Cardiac septum (tissue), 1 donor: ENCODE measurements around the gene COL4A1. TPM values are rescaled to one million over a fixed set of nuclear protein-coding genes. Genes with fewer than 3 reads are reported as not detected.

Source experiments
- DNase-seq: peaks from one replicate; pipeline ENCODE4 v3.0.0-alpha.2; 2020; ENCODE audit warnings: low spot score
- intact Hi-C: fragments of 100-400 bp; cut with DNase I; formaldehyde crosslinking; loops from one replicate; pipeline ENCODE4 v1.14.0; 2022
- total RNA-seq: library from RNA; stranded (reverse); fragmentation: NEBNext Ultra II Directional; extraction: Animal tissue kit (Norgen Biotek cat#: 25700); gene quantifications from one replicate; pipeline ENCODE4 v1.2.1, GENCODE V29; 2021
- donor health status: DM: no; HTN: no; CAD: no.

The COL4A1 gene
- total RNA-seq, 1 donor from 2014 or later = 196 TPM

DNA sequence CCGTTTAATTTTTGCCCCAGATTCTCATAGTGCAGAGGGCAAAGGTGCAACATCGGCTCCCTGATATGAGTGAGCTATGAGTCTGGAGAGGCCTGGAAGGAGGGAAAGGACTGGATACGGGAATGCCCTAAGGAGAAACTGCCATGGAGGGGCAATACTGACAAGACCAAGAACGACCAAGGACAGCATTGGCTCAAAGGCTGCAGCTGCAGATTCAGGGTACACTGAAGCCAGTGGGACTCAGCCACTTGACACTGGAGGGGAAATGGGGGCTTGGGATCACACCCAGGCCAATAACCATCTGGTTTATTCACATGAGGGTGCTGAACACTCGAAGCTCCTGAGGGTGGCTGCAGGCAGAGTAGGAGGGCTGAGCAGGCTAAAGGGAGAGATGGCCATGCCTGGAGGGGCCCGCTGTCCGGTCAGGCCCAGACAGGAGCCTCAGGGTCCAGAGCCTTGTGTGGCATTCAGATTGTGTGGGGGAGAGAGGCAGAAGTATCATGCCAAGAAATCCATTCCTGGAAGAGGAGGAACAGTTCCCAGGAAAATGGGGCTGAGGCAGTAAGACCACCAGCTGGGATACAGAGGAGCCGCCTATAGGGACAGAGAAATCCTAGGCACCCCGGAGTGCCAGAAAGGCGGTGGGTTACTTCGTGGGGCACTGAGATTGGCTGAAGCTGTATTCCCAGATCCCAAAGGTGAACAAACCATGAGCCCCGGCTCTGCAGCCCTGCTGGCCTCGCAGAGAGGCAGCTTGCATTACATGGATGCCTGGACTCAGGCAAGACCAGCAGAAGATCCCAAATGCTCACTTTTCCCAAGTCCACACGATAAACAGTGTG lies 20.7 kb downstream of the COL4A1 start:
- intact Hi-C loops = no loop called here
- no peak for DNase-seq

GRCh38 chr13:110284779-110285484 lies 22.0 kb downstream of the COL4A1 start:
- no peak for DNase-seq

DNA sequence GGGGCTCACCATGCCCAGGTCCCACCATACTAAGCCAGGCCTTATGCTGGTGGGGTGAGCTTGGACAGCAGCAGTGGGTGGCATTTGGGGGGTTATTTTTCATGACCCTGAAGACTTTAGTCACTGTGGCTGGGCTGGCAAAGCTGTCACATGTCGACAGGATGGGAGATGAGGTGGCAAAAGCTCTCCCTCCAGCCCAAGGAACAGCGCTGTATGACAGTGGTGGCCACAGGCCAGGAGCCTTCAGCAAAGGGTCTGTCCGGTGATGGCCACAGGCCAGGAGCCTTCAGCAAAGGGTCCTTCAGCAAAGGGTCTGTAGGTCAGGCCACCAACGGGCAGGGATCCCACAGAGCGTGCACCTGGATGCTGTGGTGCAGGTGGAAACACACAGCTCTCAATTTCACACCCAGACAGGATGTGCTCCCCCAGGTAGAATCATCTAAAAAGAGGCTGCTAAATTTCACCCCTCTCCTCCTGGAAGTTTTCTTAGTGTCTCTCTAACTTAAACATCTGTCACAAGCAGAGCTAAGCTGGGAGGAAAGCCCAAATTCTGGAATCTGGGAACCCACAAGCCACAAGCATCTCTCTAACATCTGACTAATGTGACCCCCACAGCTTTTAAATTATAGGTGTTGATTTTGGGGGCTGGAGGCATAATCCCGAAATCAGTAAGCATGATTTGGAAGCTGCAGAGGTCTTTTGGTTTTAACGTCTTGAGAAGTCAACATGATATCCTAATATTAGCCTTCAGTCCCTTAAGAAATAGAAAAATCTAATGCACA lies 23.0 kb downstream of the COL4A1 start:
- DNase-seq = no peak
- intact Hi-C loops = no loop called here

More at GRCh38 chr13:110284779-110285484, 22.0 kb downstream of the COL4A1 start:
- intact Hi-C loops = no loop called here

DNA sequence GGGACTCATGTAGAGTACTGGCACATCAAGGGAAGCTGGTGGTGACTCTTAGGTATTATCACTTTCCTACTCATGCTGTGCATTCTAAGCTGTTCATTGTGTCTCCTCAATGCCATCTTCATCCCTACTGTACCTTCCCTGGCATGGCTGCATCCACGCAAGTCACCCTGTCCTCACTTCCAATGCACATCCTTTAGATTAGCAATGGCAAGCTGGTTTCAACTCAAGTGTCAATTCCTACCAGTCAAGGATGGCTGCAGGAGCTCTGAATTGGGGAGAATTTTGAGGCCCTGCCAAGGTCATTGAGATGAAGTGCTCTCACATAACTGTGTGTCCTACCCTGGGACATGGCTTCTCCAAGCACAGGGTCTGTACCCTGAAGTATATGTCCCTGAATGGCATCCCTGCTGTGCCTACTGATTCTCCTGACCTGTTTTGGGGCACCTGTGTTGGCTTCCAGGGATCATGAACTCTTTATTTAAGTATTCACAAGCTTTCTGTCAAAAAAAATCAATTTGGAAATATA lies 24.6 kb downstream of the COL4A1 start:
- intact Hi-C loops = no loop called here
- no peak for DNase-seq

DNA sequence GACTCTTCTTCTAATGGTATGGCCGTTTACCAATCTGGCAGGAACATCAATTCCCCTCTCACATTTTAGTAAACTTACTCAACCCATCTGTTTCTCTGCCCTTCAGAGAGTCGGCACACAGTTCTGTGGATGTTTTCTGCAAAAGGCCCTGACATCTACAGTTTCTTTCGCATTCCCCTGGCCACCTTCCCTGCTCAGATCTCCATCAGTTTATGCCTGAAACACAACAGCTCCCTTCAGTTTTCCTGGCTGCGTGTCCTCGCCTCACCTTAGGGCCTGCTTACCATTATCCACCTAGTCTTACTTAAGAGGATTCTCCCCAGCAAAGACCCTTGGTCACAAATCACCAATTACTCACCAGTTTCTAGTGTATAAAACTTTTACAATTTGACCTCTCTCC lies 25.2 kb downstream of the COL4A1 start:
- intact Hi-C loops = no loop called here
- no peak for DNase-seq

DNA sequence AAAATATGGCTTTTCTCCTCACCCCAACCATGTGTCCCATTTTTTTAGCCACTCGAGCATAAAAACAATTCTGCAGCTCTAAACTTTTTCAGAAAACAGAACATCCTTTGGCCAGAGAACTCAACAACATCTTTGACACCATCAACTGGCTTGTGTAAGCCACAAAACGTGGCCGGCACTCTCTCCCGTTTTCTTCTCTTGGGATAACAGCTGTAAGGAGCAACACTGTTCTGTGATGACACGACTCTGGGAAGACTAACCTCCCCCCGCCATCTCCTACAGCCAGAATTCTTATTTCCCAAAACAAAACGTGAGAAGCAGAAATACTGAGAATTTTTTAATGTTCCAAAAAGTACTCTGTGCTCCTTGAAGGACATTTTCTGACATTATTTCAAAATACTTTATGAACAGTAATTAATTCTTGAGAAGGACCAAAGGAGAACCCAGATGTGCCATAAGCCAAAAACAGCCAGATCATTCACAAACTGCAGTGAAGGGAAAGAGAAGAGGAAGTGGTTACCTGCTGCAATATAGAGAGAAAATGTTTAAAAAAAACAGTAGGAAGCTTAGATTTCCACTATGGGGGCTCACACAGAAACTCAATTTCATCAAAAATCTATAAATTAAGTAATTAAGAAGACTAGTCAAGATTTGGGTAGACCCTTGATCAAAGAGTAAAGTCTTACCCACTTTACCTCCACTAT lies 25.8 kb downstream of the COL4A1 start:
- intact Hi-C loops = no loop called here
- DNase-seq = no peak

- no peak for DNase-seq
Measured at GRCh38 chr13:110280231-110280813, 26.6 kb downstream of the COL4A1 start.

GRCh38 chr13:110279684-110280083 lies 27.3 kb downstream of the COL4A1 start:
- no peak for DNase-seq
- intact Hi-C loops = no loop called here

More at GRCh38 chr13:110280231-110280813, 26.6 kb downstream of the COL4A1 start:
- intact Hi-C loops = no loop called here

DNA sequence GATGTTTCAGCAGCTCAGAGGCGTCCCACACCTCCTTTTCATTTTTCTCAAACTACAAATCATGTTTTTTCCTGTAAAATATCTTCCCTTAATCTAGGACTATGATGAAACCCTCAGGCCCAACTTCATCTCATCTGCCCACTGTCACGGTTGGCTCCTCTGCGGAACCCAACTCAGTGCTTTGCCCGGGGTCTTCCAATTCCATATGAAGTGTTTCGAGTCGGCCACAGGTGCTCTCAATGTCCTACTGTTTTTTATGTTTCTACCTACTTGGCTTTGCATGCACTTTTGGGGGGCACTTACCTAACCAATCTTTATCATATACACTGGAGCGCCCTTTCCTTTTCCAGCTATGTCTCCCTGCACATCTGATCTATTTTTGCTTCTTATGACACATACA lies 28.1 kb downstream of the COL4A1 start:
- no peak for DNase-seq
- intact Hi-C loops = no loop called here

- intact Hi-C loops = no loop called here
- no peak for DNase-seq
Measured at GRCh38 chr13:110277357-110277975, 29.5 kb downstream of the COL4A1 start.

- intact Hi-C loops = no loop called here
Measured at GRCh38 chr13:110276553-110276950, 30.4 kb downstream of the COL4A1 start.

DNA sequence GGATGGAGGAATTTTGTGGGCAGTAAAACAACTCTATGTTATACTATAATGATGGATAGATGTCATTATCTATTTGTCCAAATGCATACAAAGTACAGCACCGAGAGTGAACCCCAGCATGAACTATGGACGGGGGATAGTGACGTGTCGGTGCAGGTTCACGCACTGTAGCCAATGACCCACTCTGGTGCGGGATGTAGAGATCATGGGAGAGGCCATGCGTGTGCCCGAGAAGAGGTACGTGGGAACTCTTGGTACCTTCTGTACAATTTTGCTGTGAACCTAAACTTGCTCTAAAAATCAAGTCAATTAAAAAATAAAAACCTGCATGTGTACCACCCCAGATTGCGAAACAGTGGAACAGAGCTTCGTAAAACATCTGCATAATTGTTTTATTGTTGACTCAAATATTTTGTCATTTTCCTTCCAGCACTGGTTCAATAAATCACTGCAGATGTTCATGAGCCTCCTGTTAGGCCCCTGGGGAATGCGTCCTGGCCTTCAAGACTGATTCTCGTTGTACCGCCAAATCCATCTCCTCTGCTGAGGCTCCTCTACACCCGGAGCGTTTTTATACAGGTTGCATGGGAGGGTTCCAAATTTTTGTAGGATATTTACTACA lies 30.9 kb downstream of the COL4A1 start:
- intact Hi-C loops = no loop called here

More at GRCh38 chr13:110276553-110276950, 30.4 kb downstream of the COL4A1 start:
- DNase-seq = no peak

DNA sequence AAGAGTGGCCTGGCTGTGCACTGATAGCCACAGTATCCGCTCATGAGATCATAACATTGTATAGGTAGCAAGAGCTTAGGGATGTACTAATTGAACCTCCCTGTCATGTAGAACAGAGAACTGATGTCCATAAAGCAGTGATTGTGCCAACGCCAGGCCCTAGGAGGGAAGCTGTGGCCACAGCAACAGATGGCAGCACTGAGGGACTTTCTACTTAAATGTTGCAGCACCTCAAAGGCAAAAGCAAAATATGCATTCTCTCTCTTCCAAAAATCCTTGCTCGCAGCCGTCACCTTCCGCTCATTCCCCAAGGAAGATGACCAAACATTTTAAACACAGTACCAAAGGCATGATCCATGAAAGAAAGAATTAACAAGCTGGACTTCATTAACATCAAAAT lies 32.3 kb downstream of the COL4A1 start:
- intact Hi-C loops = no loop called here
- peak; percentile 74 for DNase-seq

More for the DNA sequence above, 30.9 kb downstream of the COL4A1 start:
- DNase-seq = no peak

DNA sequence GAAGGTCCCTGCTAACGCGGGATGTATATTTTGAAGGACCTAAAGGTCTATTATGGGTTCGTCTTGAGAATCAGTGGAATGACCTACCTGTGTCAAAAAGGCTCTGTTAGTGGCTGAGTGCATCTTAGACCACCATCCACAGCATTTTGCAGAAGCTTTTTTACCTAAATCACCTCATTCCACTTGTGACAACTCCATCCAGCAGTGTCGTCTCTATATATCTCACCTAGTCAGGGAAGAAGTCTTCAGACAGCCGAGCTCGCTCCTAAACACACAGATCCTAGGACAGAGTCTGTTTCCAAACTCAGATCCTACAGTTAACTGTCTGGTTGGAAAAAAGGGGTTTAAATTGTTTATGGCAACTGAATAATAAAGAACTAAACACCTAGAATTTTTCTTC lies 33.7 kb downstream of the COL4A1 start:
- intact Hi-C loops = no loop called here
- DNase-seq = peak; percentile 2

GRCh38 chr13:110272651-110273050 lies 34.3 kb downstream of the COL4A1 start:
- intact Hi-C loops = no loop called here
- DNase-seq = peak; percentile 47

DNA sequence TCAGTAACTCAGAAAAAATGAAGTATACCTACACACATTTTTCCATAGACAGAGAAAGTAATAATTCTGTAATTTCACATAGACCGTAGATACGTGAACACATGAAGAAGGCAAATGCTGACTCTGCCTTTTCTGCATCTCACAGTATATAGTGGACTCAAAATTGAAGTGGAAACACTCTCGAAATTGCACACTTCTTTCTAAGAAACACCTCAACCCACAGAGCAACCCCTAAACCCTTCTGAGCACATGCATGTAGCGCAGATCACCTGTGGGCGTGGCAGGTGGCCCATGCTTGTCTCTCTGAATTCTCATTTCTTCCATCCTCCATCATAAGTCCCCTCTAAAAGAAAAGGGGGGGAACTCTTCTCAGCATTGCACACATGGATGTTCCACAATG lies 34.7 kb downstream of the COL4A1 start:
- intact Hi-C loops = no loop called here
- DNase-seq = peak; percentile 20

DNA sequence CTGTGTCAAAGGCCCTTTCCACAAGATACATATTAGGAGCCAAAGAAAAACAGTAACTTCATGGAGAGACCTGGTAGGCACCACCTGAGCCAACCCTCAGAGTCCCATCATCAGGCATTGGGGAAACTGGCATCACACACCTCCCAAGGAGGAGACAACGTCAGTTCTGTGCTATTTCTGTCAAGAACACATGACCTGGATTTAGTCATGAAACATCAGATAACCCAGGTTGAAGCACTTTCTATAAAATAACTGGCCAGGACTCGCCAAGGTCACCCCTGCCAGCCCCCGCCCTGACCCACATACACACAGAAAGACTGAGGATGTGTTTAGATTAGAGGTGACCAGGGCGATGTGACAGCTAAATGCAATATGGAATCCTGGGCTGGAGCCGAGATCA lies 35.6 kb downstream of the COL4A1 start:
- intact Hi-C loops = no loop called here
- no peak for DNase-seq

- DNase-seq = no peak
- intact Hi-C loops = no loop called here
Measured at GRCh38 chr13:110270507-110270906, 36.5 kb downstream of the COL4A1 start.
